Osteoblast (primary cell): Measurements from ENCODE around the gene SMOC1. TPM values are rescaled to one million over a fixed set of nuclear protein-coding genes. Genes with fewer than 3 reads are reported as not detected.

Source experiments
- DNase-seq: peaks from one replicate; pipeline ENCODE4 v3.0.0; 2011; ENCODE audit warnings: low spot score, mixed read lengths; ENCODE audit not compliant: insufficient read length; ENCODE audit errors: missing footprints
- H2AFZ ChIP-seq: 2 replicates; pipeline ENCODE4 v1.6.0; 2011; ENCODE audit warnings: mild to moderate bottlenecking, low read length
- H3K27ac ChIP-seq: 2 replicates; pipeline ENCODE4 v1.5.1; 2011; ENCODE audit warnings: mild to moderate bottlenecking, low read depth, low read length, moderate library complexity
- H3K27me3 ChIP-seq: 2 replicates; pipeline ENCODE4 v1.6.0; 2012; ENCODE audit warnings: mild to moderate bottlenecking, control low read depth, inconsistent platforms, low read length, moderate library complexity; ENCODE audit not compliant: insufficient read depth
- H3K36me3 ChIP-seq: 2 replicates; pipeline ENCODE4 v1.5.1; 2011; ENCODE audit warnings: mild to moderate bottlenecking, low read length, control low read depth, moderate library complexity; ENCODE audit not compliant: insufficient read depth
- H3K4me1 ChIP-seq: 2 replicates; pipeline ENCODE4 v1.5.1; 2011; ENCODE audit warnings: mild to moderate bottlenecking, low read length, control low read depth, moderate library complexity; ENCODE audit not compliant: insufficient read depth
- H3K4me2 ChIP-seq: 2 replicates; pipeline ENCODE4 v1.6.0; 2011; ENCODE audit warnings: mild to moderate bottlenecking, low read length; ENCODE audit not compliant: insufficient read depth
- H3K4me3 ChIP-seq: fragments of 200-600 bp; sonication (generic); 3 replicates; pipeline ENCODE4 v1.5.1; 2012; ENCODE audit warnings: mild to moderate bottlenecking, low read length, inconsistent platforms; ENCODE audit not compliant: insufficient read depth
- H3K79me2 ChIP-seq: 2 replicates; pipeline ENCODE4 v1.6.0; 2012; ENCODE audit warnings: mild to moderate bottlenecking, low read length, control low read depth, inconsistent platforms; ENCODE audit not compliant: insufficient read depth
- H3K9me3 ChIP-seq: 2 replicates; pipeline ENCODE4 v1.5.1; 2011; ENCODE audit warnings: low read depth, low read length, control low read depth
- H4K20me1 ChIP-seq: 2 replicates; pipeline ENCODE4 v1.6.0; 2012; ENCODE audit warnings: mild to moderate bottlenecking, low read length, control low read depth; ENCODE audit not compliant: insufficient read depth
- total RNA-seq: library from RNA; depleted of rRNA; stranded (reverse); fragments of >200 nt; gene quantifications from 2 replicates; pipeline ENCODE4 v1.2.3, GENCODE V29; 2012
- TF ChIP-seq, protein P1 (sequence below): IDR thresholded peaks from 2 replicates; pipeline ENCODE4 v1.5.1; 2011; ENCODE audit warnings: mild to moderate bottlenecking, low read depth, low read length, moderate library complexity; ENCODE audit errors: extremely low read depth

The SMOC1 gene
- total RNA-seq, 1 donor: 25.7 TPM

DNA sequence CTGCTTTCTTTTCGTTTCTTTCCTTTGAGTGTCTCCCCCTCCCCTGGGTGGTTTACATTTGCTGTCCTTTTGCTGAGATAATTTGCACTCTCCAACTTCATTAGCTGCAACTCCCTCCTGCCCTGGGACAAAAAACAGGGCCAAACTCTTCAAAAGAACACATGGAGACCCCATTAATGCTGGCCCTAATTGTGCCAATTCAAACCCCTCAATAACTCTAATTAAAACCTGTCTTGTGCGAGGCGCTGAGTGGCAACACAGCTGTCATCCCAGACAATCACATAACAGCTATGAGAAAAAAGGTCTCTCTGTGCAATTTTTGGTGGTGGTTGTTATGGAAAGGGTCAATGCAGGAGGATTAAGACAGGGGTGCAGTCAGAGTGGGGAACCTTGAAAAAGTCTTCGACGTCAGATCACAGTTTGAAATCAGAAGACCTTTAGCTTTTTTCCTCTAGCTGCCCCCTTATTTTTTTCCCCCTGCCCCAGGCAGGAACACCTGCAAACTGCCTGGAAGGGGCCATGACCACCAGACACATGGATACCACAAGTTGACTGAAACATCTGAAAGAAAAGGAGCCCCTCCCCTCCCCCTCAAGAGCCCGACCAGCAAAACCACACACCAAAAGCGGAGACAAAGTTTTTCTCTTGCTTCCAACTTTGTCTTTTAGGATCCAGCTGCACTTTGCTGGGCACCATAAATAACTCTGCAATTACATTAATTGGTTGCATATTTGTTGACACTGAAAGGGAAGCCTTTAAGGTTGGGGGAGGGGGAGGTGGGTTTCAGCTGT, 26.5 kb upstream of the SMOC1 start:
- Histone ChIP-seq H3K9me3 (no peaks in the 10 kb centered on the region), H3K4me1 (no peaks in the 10 kb centered on the region), H4K20me1 (no peaks in the 10 kb centered on the region), H3K79me2 (no peaks in the 10 kb centered on the region), H3K27me3 (peaks cover 23% of the 10 kb centered on the region), H3K4me3 (no peak overlapping the region), H3K36me3 (no peaks in the 10 kb centered on the region), H2AFZ (no peak overlapping the region), H3K4me2 (no peak overlapping the region), H3K27ac (no peak overlapping the region)
- DNase-seq: no peak
- TF ChIP-seq, protein P1, sequence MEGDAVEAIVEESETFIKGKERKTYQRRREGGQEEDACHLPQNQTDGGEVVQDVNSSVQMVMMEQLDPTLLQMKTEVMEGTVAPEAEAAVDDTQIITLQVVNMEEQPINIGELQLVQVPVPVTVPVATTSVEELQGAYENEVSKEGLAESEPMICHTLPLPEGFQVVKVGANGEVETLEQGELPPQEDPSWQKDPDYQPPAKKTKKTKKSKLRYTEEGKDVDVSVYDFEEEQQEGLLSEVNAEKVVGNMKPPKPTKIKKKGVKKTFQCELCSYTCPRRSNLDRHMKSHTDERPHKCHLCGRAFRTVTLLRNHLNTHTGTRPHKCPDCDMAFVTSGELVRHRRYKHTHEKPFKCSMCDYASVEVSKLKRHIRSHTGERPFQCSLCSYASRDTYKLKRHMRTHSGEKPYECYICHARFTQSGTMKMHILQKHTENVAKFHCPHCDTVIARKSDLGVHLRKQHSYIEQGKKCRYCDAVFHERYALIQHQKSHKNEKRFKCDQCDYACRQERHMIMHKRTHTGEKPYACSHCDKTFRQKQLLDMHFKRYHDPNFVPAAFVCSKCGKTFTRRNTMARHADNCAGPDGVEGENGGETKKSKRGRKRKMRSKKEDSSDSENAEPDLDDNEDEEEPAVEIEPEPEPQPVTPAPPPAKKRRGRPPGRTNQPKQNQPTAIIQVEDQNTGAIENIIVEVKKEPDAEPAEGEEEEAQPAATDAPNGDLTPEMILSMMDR: no peak

DNA sequence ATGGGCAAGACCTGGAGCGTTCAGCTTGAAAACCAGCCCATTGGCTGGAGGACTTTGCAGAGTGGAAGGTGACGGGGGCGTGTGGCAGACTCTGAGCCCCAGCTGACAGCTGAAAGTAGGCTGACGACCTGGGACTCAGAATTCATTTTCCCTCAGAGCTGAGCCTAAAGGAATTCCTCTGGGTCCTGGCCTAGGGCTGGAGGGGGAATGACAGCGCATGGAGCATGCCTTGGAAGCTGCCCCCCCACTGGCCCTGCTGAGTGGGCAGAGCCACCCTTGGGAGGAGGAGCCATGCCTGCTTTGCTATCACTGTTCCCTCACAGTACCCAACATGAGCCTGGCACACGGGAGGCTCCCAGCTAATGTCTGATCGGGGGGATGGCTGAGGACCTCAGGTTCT, 25.4 kb upstream of the SMOC1 start:
- DNase-seq: no peak
- no peaks in the 10 kb centered on the region for H3K4me1 ChIP-seq
- H3K4me3 ChIP-seq: no peak overlapping the region
- no peaks in the 10 kb centered on the region for H4K20me1 ChIP-seq
- no peaks in the 10 kb centered on the region for H3K79me2 ChIP-seq
- TF ChIP-seq, protein P1: no peak
- no peak overlapping the region for H3K27ac ChIP-seq
- no peaks in the 10 kb centered on the region for H3K36me3 ChIP-seq
- no peak overlapping the region for H2AFZ ChIP-seq
- H3K27me3 ChIP-seq: peaks cover 20% of the 10 kb centered on the region
- no peaks in the 10 kb centered on the region for H3K9me3 ChIP-seq
- no peak overlapping the region for H3K4me2 ChIP-seq

DNA sequence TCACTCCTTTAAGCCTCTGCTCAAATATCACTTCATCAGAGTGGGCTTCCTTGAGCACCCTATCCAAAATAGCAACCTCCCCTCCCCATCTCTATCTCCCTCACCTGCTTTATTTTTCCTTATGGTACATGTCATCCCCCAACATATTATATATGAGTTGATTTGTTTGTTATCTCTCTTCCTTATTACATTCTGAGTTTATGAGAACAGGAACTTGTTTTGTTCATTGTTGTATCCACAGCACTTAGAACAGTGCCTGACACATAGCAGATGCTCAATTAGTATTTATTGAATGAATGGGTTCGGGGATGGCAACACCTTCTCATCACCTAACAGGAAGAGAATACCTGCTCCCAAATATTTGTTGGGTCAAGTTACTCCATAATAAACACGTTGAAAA, 24.6 kb upstream of the SMOC1 start:
- H3K27me3 ChIP-seq: peaks cover 16% of the 10 kb centered on the region
- H3K4me3 ChIP-seq: no peak overlapping the region
- H3K9me3 ChIP-seq: no peaks in the 10 kb centered on the region
- H3K27ac ChIP-seq: no peak overlapping the region
- H4K20me1 ChIP-seq: no peaks in the 10 kb centered on the region
- no peaks in the 10 kb centered on the region for H3K79me2 ChIP-seq
- H2AFZ ChIP-seq: no peak overlapping the region
- H3K4me1 ChIP-seq: no peaks in the 10 kb centered on the region
- DNase-seq: no peak
- no peaks in the 10 kb centered on the region for H3K36me3 ChIP-seq
- TF ChIP-seq, protein P1: no peak
- H3K4me2 ChIP-seq: no peak overlapping the region

DNA sequence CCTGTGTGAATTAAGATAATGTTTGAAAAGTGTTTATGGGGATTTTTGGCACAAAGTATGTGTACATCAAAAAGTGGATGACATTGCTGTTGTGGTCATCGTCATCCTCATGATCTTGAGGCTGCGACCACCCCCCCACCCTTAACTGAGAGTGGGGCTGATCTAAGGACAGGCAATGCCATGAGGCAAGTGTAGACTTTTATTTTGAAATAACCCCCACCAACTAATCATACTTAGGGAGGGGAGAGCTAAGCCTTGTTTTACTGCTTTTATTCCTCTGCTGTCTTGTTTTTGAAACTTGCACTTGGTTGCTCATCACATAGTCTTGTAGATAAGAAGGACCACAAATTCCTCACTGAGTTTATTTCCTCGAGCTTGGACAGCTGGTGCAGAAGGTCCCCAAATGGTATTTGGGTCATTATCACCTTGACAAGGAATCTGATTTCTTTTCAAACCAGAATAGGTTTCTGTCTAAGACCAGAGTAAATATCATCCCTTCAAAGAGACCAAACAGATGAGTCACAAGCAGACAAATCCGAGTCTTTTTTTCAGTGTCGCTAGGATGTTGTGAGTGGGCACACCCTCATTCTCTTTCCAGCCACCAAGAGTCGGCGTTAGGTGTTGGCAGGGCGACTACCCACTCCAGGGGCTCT, 23.9 kb upstream of the SMOC1 start:
- H2AFZ ChIP-seq: no peak overlapping the region
- H3K9me3 ChIP-seq: no peaks in the 10 kb centered on the region
- DNase-seq: no peak
- peaks cover 16% of the 10 kb centered on the region for H3K27me3 ChIP-seq
- H3K79me2 ChIP-seq: no peaks in the 10 kb centered on the region
- H3K36me3 ChIP-seq: no peaks in the 10 kb centered on the region
- H3K4me3 ChIP-seq: no peak overlapping the region
- no peak overlapping the region for H3K27ac ChIP-seq
- no peaks in the 10 kb centered on the region for H4K20me1 ChIP-seq
- TF ChIP-seq, protein P1: no peak
- no peak overlapping the region for H3K4me2 ChIP-seq
- H3K4me1 ChIP-seq: no peaks in the 10 kb centered on the region
